ENCODE data around the gene FOXL2NB.

FOXL2NB gene

DNA sequence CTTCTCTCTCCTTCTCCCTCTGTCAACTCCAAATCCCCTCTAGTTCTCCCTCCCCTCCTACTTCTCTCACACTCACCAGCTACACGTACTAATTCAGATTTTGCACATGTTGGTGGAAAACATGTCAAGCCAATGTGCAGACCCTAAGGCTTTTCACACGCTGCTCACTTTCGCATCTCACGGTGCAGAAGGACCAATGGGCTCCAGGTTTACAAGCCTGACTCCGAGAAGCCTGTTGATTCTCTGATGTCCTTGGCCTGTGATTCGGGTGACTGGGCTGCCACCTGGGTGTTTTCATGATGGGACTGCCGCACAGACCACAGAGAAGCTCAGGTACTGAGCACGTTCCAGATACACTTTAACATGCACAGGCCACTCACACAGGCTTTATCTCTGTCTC, 3.7 kb downstream of the FOXL2NB start:
- no peaks in the 10 kb centered on the region for H3K36me3 ChIP-seq (ENCODE audit: control insufficient read depth in 1 of 2, insufficient read depth in 2 of 2, low read depth in 1 of 2, low read length in 2 of 2)
- H3K9ac ChIP-seq (ENCODE audit: low read length) = no peak overlapping the region
- H3K4me3 ChIP-seq (ENCODE audit: insufficient read depth in 1 of 2, low read depth in 1 of 2, low read length in 2 of 2) = no peak overlapping the region
- no peak overlapping the region for H3K4ac ChIP-seq (ENCODE audit: low read depth in 1 of 2, low read length in 2 of 2)
- no peak for DNase-seq
- H3K14ac ChIP-seq (ENCODE audit: low read length in 2 of 2) = no peak overlapping the region
- no peak overlapping the region for H3K27ac ChIP-seq (ENCODE audit: low read length, poor library complexity, severe bottlenecking)
- no peak overlapping the region for H2BK15ac ChIP-seq (ENCODE audit: low read depth, poor library complexity, severe bottlenecking)
- H3K23ac ChIP-seq (ENCODE audit: low read length in 2 of 2) = no peak overlapping the region
- H4K91ac ChIP-seq (ENCODE audit: low read length) = no peak overlapping the region
- H2BK120ac ChIP-seq (ENCODE audit: low read depth, low read length) = no peak overlapping the region
- no peak overlapping the region for H3K18ac ChIP-seq (ENCODE audit: low read depth in 1 of 2, low read length in 2 of 2)
- 63% methylated on average over 7 of the region's 8 CpGs for WGBS
- H3K4me1 ChIP-seq (ENCODE audit: control insufficient read depth, insufficient read depth, low read depth, low read length) = peaks cover 34% of the 10 kb centered on the region
- no peak overlapping the region for H4K8ac ChIP-seq (ENCODE audit: low read length)
- H3K27me3 ChIP-seq (ENCODE audit: control insufficient read depth in 1 of 2, insufficient read depth in 1 of 2, low read length in 2 of 2) = peaks cover 77 to 90% of the 10 kb centered on the region in 2 experiments
- H2AFZ ChIP-seq (ENCODE audit: low read depth, low read length) = no peak overlapping the region
- H3K4me2 ChIP-seq (ENCODE audit: low read length, poor library complexity, severe bottlenecking) = no peak overlapping the region
- H3K79me1 ChIP-seq (replicated peaks; ENCODE audit: low read length, poor library complexity, severe bottlenecking) = no peaks in the 10 kb centered on the region
- H2AK5ac ChIP-seq (ENCODE audit: low read length, severe bottlenecking) = no peak overlapping the region
- H2BK5ac ChIP-seq (ENCODE audit: low read depth, low read length, poor library complexity, severe bottlenecking) = no peak overlapping the region
- H3K9me3 ChIP-seq (ENCODE audit: control insufficient read depth, low read length) = no peaks in the 10 kb centered on the region
- no peak overlapping the region for H2BK12ac ChIP-seq (ENCODE audit: low read length in 2 of 2)

DNA sequence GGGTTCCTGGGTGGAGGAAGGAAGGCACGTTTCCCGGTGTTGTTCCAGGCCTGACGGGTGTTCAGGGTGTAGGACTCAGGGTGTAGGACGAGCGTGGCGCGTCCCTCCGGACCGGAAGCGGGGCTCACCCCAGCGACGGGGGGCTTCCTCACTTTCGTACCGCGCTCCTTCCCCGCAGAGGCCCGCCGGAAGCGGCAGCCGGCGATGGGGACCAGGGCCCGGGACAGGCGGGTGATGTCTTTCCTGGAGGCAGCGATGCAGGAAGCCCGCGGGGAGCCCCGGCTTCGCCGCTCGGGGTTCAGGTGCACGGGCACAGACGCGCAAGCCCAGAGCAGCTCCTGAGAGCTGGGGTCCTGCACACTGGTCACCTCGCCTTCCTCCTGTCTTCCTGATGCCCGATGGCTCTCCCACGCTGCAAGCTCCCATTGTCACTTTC, 13.4 kb downstream of the FOXL2NB start:
- H3K9ac ChIP-seq (ENCODE audit: low read length) = no peak overlapping the region
- H3K4me1 ChIP-seq (ENCODE audit: control insufficient read depth, insufficient read depth, low read depth, low read length) = peaks cover 3% of the 10 kb centered on the region
- no peak overlapping the region for H2BK120ac ChIP-seq (ENCODE audit: low read depth, low read length)
- H3K4me3 ChIP-seq (ENCODE audit: insufficient read depth in 1 of 2, low read depth in 1 of 2, low read length in 2 of 2) = no peak overlapping the region
- no peak overlapping the region for H4K8ac ChIP-seq (ENCODE audit: low read length)
- H3K4me2 ChIP-seq (ENCODE audit: low read length, poor library complexity, severe bottlenecking) = no peak overlapping the region
- H3K27me3 ChIP-seq (ENCODE audit: control insufficient read depth in 1 of 2, insufficient read depth in 1 of 2, low read length in 2 of 2) = peaks cover 32 to 63% of the 10 kb centered on the region in 2 experiments
- H3K14ac ChIP-seq (ENCODE audit: low read length in 2 of 2) = no peak overlapping the region
- H3K36me3 ChIP-seq (ENCODE audit: control insufficient read depth in 1 of 2, insufficient read depth in 2 of 2, low read depth in 1 of 2, low read length in 2 of 2) = no peaks in the 10 kb centered on the region
- peaks cover 18% of the 10 kb centered on the region for H3K9me3 ChIP-seq (ENCODE audit: control insufficient read depth, low read length)
- no peak for DNase-seq
- H3K4ac ChIP-seq (ENCODE audit: low read depth in 1 of 2, low read length in 2 of 2) = no peak overlapping the region
- H3K18ac ChIP-seq (ENCODE audit: low read depth in 1 of 2, low read length in 2 of 2) = no peak overlapping the region
- H3K79me1 ChIP-seq (replicated peaks; ENCODE audit: low read length, poor library complexity, severe bottlenecking) = no peaks in the 10 kb centered on the region
- H4K91ac ChIP-seq (ENCODE audit: low read length) = no peak overlapping the region
- no peak overlapping the region for H2AK5ac ChIP-seq (ENCODE audit: low read length, severe bottlenecking)
- H3K27ac ChIP-seq (ENCODE audit: low read length, poor library complexity, severe bottlenecking) = no peak overlapping the region
- H2AFZ ChIP-seq (ENCODE audit: low read depth, low read length) = no peak overlapping the region
- no peak overlapping the region for H2BK12ac ChIP-seq (ENCODE audit: low read length in 2 of 2)
- no peak overlapping the region for H2BK5ac ChIP-seq (ENCODE audit: low read depth, low read length, poor library complexity, severe bottlenecking)
- H2BK15ac ChIP-seq (ENCODE audit: low read depth, poor library complexity, severe bottlenecking) = no peak overlapping the region
- WGBS = 53% methylated on average over 34 of the region's 36 CpGs
- no peak overlapping the region for H3K23ac ChIP-seq (ENCODE audit: low read length in 2 of 2)

DNA sequence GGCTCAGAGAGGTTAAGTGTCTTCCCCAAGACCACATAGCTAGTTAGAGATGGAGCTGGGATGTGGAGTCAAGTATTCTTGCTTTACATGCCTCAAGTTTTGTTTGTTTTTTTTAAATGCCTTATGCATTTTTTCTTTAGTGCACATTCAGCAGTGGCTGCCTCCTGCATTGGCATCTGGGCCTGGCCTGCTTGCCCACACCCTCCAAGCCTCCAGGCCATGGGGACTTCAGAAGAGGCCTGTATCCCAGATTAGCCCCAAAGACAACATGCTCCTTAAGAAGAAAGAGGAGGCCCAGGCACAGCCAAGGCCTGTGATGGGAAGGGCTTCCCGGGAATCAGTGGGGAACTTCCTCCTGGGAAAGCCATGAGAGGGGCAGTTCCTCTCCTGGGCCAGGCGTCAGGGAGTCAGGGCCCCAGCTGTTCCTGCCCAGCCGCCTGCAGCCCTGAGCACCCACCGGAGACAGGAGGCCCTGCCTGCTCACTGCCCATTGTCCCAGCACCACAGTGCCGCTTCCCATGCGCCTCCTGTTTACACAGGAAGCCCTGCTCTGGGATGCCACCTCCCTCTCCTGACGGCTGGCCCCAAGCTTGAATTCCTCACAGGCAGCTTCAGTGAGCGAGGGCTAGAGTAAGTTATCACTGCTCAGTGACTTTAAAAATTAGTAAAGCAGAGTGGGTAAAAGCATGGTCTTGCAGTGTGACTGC, 16.0 kb downstream of the FOXL2NB start:
- no peak overlapping the region for H3K23ac ChIP-seq (ENCODE audit: low read length in 2 of 2)
- no peak overlapping the region for H2BK5ac ChIP-seq (ENCODE audit: low read depth, low read length, poor library complexity, severe bottlenecking)
- H3K4me2 ChIP-seq (ENCODE audit: low read length, poor library complexity, severe bottlenecking) = no peak overlapping the region
- H3K9me3 ChIP-seq (ENCODE audit: control insufficient read depth, low read length) = peaks cover 18% of the 10 kb centered on the region
- no peak overlapping the region for H3K18ac ChIP-seq (ENCODE audit: low read depth in 1 of 2, low read length in 2 of 2)
- peaks cover 19 to 49% of the 10 kb centered on the region in 2 experiments for H3K27me3 ChIP-seq (ENCODE audit: control insufficient read depth in 1 of 2, insufficient read depth in 1 of 2, low read length in 2 of 2)
- H3K4ac ChIP-seq (ENCODE audit: low read depth in 1 of 2, low read length in 2 of 2) = no peak overlapping the region
- H2BK120ac ChIP-seq (ENCODE audit: low read depth, low read length) = no peak overlapping the region
- H3K79me1 ChIP-seq (replicated peaks; ENCODE audit: low read length, poor library complexity, severe bottlenecking) = no peaks in the 10 kb centered on the region
- H2BK12ac ChIP-seq (ENCODE audit: low read length in 2 of 2) = no peak overlapping the region
- no peak overlapping the region for H3K14ac ChIP-seq (ENCODE audit: low read length in 2 of 2)
- no peak for DNase-seq
- no peak overlapping the region for H2AFZ ChIP-seq (ENCODE audit: low read depth, low read length)
- no peak overlapping the region for H3K4me3 ChIP-seq (ENCODE audit: insufficient read depth in 1 of 2, low read depth in 1 of 2, low read length in 2 of 2)
- H3K27ac ChIP-seq (ENCODE audit: low read length, poor library complexity, severe bottlenecking) = peak overlapping the region; percentile 40
- no peak overlapping the region for H2BK15ac ChIP-seq (ENCODE audit: low read depth, poor library complexity, severe bottlenecking)
- no peak overlapping the region for H2AK5ac ChIP-seq (ENCODE audit: low read length, severe bottlenecking)
- no peak overlapping the region for H3K9ac ChIP-seq (ENCODE audit: low read length)
- no peak overlapping the region for H4K8ac ChIP-seq (ENCODE audit: low read length)
- WGBS = 70% methylated on average over 8 of the region's 8 CpGs
- H3K4me1 ChIP-seq (ENCODE audit: control insufficient read depth, insufficient read depth, low read depth, low read length) = peaks cover 3% of the 10 kb centered on the region
- no peak overlapping the region for H4K91ac ChIP-seq (ENCODE audit: low read length)
- no peaks in the 10 kb centered on the region for H3K36me3 ChIP-seq (ENCODE audit: control insufficient read depth in 1 of 2, insufficient read depth in 2 of 2, low read depth in 1 of 2, low read length in 2 of 2)

DNA sequence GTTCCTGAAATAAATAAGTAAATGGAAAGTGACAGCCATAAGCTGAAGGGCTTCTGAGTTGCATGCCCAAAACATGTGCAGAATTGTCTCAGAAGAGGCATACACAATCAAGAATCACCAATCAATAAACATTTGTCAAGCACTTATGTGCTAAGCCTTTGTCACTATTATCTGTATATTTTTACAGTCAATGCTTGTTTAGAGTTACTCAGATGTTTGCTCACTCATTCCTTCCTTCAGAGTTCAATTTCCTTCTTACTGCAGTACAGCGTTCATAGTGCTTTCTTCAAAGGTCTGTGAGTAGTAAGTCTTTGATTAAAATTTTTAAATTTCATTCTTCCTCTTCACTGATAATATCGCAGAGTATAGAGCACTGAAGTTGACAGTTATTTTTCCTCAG, 17.2 kb downstream of the FOXL2NB start:
- Histone ChIP-seq H4K91ac (ENCODE audit: low read length) (no peak overlapping the region), H3K23ac (ENCODE audit: low read length in 2 of 2) (no peak overlapping the region), H3K9me3 (ENCODE audit: control insufficient read depth, low read length) (peaks cover 18% of the 10 kb centered on the region), H2BK15ac (ENCODE audit: low read depth, poor library complexity, severe bottlenecking) (no peak overlapping the region), H2BK5ac (ENCODE audit: low read depth, low read length, poor library complexity, severe bottlenecking) (no peak overlapping the region), H3K9ac (ENCODE audit: low read length) (no peak overlapping the region), H2AFZ (ENCODE audit: low read depth, low read length) (no peak overlapping the region), H2AK5ac (ENCODE audit: low read length, severe bottlenecking) (no peak overlapping the region), H3K4ac (ENCODE audit: low read depth in 1 of 2, low read length in 2 of 2) (no peak overlapping the region), H3K18ac (ENCODE audit: low read depth in 1 of 2, low read length in 2 of 2) (no peak overlapping the region), H2BK12ac (ENCODE audit: low read length in 2 of 2) (no peak overlapping the region), H3K79me1 (replicated peaks; ENCODE audit: low read length, poor library complexity, severe bottlenecking) (no peaks in the 10 kb centered on the region), H3K14ac (ENCODE audit: low read length in 2 of 2) (no peak overlapping the region), H3K27me3 (ENCODE audit: control insufficient read depth in 1 of 2, insufficient read depth in 1 of 2, low read length in 2 of 2) (peaks cover 15 to 44% of the 10 kb centered on the region in 2 experiments), H3K4me2 (ENCODE audit: low read length, poor library complexity, severe bottlenecking) (no peak overlapping the region), H3K36me3 (ENCODE audit: control insufficient read depth in 1 of 2, insufficient read depth in 2 of 2, low read depth in 1 of 2, low read length in 2 of 2) (no peaks in the 10 kb centered on the region), H3K4me3 (ENCODE audit: insufficient read depth in 1 of 2, low read depth in 1 of 2, low read length in 2 of 2) (no peak overlapping the region), H3K4me1 (ENCODE audit: control insufficient read depth, insufficient read depth, low read depth, low read length) (peaks cover 3% of the 10 kb centered on the region), H4K8ac (ENCODE audit: low read length) (no peak overlapping the region), H3K27ac (ENCODE audit: low read length, poor library complexity, severe bottlenecking) (no peak overlapping the region), H2BK120ac (ENCODE audit: low read depth, low read length) (no peak overlapping the region)
- no CpG with 5 or more reads among the region's 2 CpGs for WGBS
- DNase-seq = no peak

Measured in mesenchymal stem cell (in vitro differentiated cells and primary cell).